OCI-LY1 (cell line): Measurements from ENCODE around the gene CRX.

Experiments used
- H2AFZ ChIP-seq: fragments of 200-600 bp; sonication (generic), shearing (Covaris generic); 2 replicates; pipeline ENCODE4 v1.6.0; 2014; ENCODE audit warnings: antibody characterized with exemption, mild to moderate bottlenecking, low read length
- H3F3A ChIP-seq: fragments of 200-600 bp; sonication (generic), shearing (Covaris generic); 2 replicates; pipeline ENCODE4 v1.6.0; 2014; ENCODE audit warnings: mild to moderate bottlenecking, antibody characterized with exemption, low read length, moderate library complexity; ENCODE audit not compliant: insufficient read depth
- H3K27ac ChIP-seq: fragments of 200-600 bp; sonication (generic); 2 replicates; pipeline ENCODE4 v1.5.1; 2014; ENCODE audit warnings: low read length, mixed run types, mild to moderate bottlenecking, low read depth; ENCODE audit not compliant: poor library complexity, severe bottlenecking
- H3K27me3 ChIP-seq: fragments of 200-600 bp; sonication (generic); 2 replicates; pipeline ENCODE4 v1.6.0; 2014; ENCODE audit warnings: antibody characterized with exemption, mild to moderate bottlenecking, low read length, moderate library complexity; ENCODE audit not compliant: insufficient read depth
- H3K36me3 ChIP-seq: fragments of 200-600 bp; sonication (generic); 2 replicates; pipeline ENCODE4 v1.6.1; 2014; ENCODE audit warnings: mild to moderate bottlenecking, antibody characterized with exemption, low read length, moderate library complexity, mixed read lengths; ENCODE audit not compliant: insufficient read depth
- H3K4me1 ChIP-seq: fragments of 200-600 bp; sonication (generic); 2 replicates; pipeline ENCODE4 v1.5.1; 2014; ENCODE audit warnings: mild to moderate bottlenecking, low read length, moderate library complexity; ENCODE audit not compliant: insufficient read depth, severe bottlenecking
- H3K4me2 ChIP-seq: fragments of 200-600 bp; sonication (generic), shearing (Covaris generic); 2 replicates; pipeline ENCODE4 v1.6.1; 2014; ENCODE audit warnings: low read length
- H3K4me3 ChIP-seq: fragments of 200-600 bp; sonication (generic); 2 replicates; pipeline ENCODE4 v1.5.1; 2014; ENCODE audit warnings: low read length, low read depth, mild to moderate bottlenecking, mixed read lengths; ENCODE audit not compliant: poor library complexity, severe bottlenecking
- H3K79me2 ChIP-seq: fragments of 200-600 bp; shearing (Covaris generic); 2 replicates; pipeline ENCODE4 v1.6.1; 2016; ENCODE audit warnings: mixed run types, low read length, mixed read lengths; ENCODE audit not compliant: insufficient read depth
- H3K9ac ChIP-seq: fragments of 200-600 bp; sonication (generic), shearing (Covaris generic); 2 replicates; pipeline ENCODE4 v1.6.1; 2014; ENCODE audit warnings: mild to moderate bottlenecking, low read length, mixed read lengths
- H3K9me2 ChIP-seq: fragments of 200-600 bp; sonication (generic), shearing (Covaris generic); 2 replicates; pipeline ENCODE4 v1.6.1; 2014; ENCODE audit warnings: low read depth, mild to moderate bottlenecking, low read length, mixed read lengths
- H3K9me3 ChIP-seq: fragments of 200-600 bp; shearing (Covaris generic); 2 replicates; pipeline ENCODE4 v1.6.1; 2014; ENCODE audit warnings: low read length, mixed read lengths
- H4K20me1 ChIP-seq: fragments of 200-600 bp; sonication (generic), shearing (Covaris generic); 2 replicates; pipeline ENCODE4 v1.6.0; 2016; ENCODE audit warnings: mild to moderate bottlenecking, low read length; ENCODE audit not compliant: insufficient read depth
- EZH2 ChIP-seq: fragments of 200-600 bp; sonication (generic), shearing (Covaris generic); IDR thresholded peaks from 2 replicates; pipeline ENCODE4 v1.8.0; 2017; ENCODE audit warnings: borderline replicate concordance, mixed run types, mild to moderate bottlenecking, antibody characterized with exemption, low read length, moderate library complexity, mixed read lengths
- TF ChIP-seq, protein P1 (sequence below): fragments of 200-600 bp; sonication (generic), shearing (Covaris generic); IDR thresholded peaks from 2 replicates; pipeline ENCODE4 v1.5.1; 2017; ENCODE audit warnings: mild to moderate bottlenecking, antibody characterized with exemption, low read length, moderate library complexity, mixed read lengths

The CRX gene

DNA sequence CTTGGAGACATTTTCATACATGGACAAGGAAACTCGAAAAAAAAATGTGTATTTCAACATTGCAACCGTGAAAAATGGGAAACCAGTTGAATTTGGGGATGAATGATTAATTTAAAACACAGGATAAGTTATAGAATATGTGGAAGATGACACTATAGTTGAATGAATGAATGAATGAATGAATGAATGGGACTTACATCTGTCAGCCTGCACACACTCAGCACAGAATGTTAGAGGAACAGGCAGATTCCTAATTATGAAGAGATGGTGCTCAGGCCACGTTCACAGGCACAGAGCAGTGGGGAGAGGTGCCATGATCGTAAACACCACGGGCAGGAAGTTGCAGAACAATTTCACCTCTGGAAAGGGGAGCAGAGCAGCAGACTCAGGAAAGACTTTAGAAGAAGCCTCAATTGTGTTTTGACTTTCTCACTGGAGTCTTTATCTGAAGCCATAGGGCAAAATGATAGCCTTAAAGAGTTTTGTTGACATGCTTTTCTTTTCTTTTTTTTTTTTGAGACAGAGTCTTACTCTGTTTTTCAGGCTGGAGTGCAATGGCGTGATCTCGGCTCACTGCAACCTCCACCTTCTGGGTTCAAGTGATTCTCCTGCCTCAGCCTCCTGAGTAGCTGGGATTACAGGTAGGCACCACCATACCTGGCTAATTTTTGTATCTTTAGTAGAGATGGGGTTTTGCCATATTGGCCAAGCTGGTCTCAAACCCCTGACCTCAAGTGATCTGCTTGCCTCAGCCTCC lies 69.3 kb downstream of the CRX start:
- TF ChIP-seq EZH2, result no peak
- TF ChIP-seq, protein P1, sequence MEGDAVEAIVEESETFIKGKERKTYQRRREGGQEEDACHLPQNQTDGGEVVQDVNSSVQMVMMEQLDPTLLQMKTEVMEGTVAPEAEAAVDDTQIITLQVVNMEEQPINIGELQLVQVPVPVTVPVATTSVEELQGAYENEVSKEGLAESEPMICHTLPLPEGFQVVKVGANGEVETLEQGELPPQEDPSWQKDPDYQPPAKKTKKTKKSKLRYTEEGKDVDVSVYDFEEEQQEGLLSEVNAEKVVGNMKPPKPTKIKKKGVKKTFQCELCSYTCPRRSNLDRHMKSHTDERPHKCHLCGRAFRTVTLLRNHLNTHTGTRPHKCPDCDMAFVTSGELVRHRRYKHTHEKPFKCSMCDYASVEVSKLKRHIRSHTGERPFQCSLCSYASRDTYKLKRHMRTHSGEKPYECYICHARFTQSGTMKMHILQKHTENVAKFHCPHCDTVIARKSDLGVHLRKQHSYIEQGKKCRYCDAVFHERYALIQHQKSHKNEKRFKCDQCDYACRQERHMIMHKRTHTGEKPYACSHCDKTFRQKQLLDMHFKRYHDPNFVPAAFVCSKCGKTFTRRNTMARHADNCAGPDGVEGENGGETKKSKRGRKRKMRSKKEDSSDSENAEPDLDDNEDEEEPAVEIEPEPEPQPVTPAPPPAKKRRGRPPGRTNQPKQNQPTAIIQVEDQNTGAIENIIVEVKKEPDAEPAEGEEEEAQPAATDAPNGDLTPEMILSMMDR, result no peak
- Histone ChIP-seq H3F3A (no peaks in the 10 kb centered on the region), H3K9ac (no peak overlapping the region), H4K20me1 (no peaks in the 10 kb centered on the region), H3K4me2 (no peak overlapping the region), H3K36me3 (no peaks in the 10 kb centered on the region), H2AFZ (no peak overlapping the region), H3K4me1 (no peaks in the 10 kb centered on the region), H3K4me3 (no peak overlapping the region), H3K9me2 (no peaks in the 10 kb centered on the region), H3K9me3 (peaks cover 3% of the 10 kb centered on the region; the same call in 1 of the 2 replicates), H3K79me2 (no peaks in the 10 kb centered on the region), H3K27me3 (no peaks in the 10 kb centered on the region), H3K27ac (no peak overlapping the region)

GRCh38 chr19:47891622-47891922 lies 69.8 kb downstream of the CRX start:
- Histone ChIP-seq H3K79me2 (no peaks in the 10 kb centered on the region), H3K9ac (no peak overlapping the region), H2AFZ (no peak overlapping the region), H3K9me2 (no peaks in the 10 kb centered on the region), H3K4me2 (no peak overlapping the region), H3K4me3 (no peak overlapping the region), H4K20me1 (no peaks in the 10 kb centered on the region), H3K36me3 (no peaks in the 10 kb centered on the region), H3K27ac (no peak overlapping the region), H3K9me3 (peaks cover 3% of the 10 kb centered on the region; the same call in 1 of the 2 replicates), H3K4me1 (no peaks in the 10 kb centered on the region), H3K27me3 (no peaks in the 10 kb centered on the region), H3F3A (no peaks in the 10 kb centered on the region)
- no peak for TF ChIP-seq EZH2
- TF ChIP-seq, protein P1, result no peak

DNA sequence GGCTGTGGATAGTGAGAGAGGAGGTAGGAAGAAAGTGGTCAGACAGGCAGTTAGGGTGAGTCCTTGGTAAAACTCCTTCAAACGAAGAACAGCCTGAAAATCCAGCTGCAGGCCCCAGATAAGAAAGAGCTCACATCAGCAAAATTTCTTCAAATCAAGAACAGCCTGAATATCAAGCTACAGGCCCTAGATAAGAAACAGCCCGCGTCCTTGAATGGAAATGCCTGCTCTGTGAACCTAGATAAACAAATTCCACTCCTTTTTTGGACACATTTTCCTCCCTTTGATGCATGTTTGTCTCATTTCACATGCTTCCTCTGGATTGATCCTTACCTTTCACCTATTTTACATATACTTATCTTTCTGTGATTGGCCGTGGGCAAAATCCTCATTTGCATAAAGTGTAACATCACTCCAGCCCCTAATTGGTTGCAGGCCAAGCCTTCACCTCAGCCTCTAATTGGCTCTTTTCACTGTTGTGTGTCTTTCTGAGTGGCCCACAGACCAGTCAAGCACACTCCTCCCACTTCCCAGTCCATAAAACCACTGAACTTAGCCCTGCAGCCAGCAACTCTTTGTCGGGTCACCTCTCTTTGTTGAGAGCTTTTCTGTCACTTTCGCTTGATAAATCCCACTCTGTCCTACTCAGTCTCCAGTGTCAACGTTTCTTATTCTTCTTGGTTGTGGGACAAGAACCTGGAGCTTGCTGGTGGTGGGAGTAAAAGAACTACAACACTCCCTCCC lies 70.4 kb downstream of the CRX start:
- Histone ChIP-seq H3K9ac (no peak overlapping the region), H3K9me3 (peaks cover 3% of the 10 kb centered on the region; the same call in 1 of the 2 replicates), H3K27ac (no peak overlapping the region), H3K27me3 (no peaks in the 10 kb centered on the region), H3K36me3 (no peaks in the 10 kb centered on the region), H4K20me1 (no peaks in the 10 kb centered on the region), H3K9me2 (no peaks in the 10 kb centered on the region), H3K4me3 (no peak overlapping the region), H2AFZ (no peak overlapping the region), H3F3A (no peaks in the 10 kb centered on the region), H3K4me2 (no peak overlapping the region), H3K4me1 (no peaks in the 10 kb centered on the region), H3K79me2 (no peaks in the 10 kb centered on the region)
- TF ChIP-seq, protein P1, result no peak
- no peak for TF ChIP-seq EZH2
